GM19467 (cell line): Measurements from ENCODE around the gene INPP5F.
"Not testable (repeated sequence)": the region's sequence is repeated elsewhere in the genome, so short reads cannot be mapped to it uniquely, and the experiment has no call there.

Source experiments
- ATAC-seq: cut with Tn5 transposase; IDR thresholded peaks from one replicate; pipeline ENCODE4 v1.9.1; 2021; ENCODE audit warnings: mild to moderate bottlenecking, moderate library complexity; ENCODE audit not compliant: unreplicated experiment

The INPP5F gene

DNA sequence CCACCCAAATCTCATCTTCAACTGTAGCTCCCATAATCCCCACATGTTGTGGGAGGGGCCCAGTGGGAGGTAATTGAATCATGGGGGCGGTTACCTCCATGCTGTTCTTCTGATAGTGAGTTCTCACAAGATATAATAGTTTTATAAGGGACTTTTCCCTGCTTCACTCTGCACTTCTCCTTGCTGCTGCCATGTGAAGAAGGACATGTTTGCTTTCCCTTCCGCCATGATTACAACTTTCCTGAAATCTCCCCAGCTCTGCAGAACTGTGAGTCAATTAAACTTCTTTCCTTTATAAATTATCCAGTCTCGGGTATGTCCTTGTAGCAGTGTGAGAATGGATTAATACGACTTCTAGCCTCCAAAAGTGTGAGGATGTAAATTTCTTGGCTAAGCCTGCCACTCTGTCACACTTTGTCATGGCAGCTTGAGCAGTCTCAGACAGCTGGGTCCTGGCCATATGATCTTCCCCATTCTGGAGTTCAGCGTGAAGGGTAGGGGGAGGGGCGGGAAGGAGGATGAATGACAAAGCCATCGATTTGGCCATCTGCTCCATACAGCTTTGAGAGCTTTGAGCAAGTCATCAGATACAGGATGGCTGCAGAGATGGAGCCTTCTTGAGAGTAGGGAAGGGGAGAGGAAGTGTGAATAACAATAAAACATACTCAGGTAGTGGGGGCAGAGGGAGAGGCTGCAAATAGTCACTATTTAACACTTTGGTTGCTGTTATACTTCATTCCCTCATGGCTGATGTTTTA lies 19.1 kb upstream of the INPP5F start:
- ATAC-seq: no peak

DNA sequence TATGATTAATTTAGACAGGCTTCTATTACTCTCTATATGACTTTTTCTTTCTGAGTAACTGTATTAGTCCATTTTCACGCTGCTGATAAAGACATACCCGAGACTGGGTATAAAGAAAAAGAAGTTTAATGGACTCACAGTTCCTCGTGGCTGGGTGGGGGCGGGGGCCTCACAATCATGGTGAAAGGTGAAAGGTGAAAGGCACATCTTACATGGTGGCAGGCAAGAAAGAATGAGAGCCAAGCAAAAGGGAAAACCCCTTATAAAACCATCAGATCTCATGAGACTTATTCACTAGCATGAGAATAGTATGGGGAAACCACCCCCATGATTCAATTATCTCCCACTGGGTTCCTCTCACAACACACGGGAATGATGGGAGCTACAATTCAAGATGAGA lies 18.5 kb upstream of the INPP5F start:
- ATAC-seq: not testable (repeated sequence)

DNA sequence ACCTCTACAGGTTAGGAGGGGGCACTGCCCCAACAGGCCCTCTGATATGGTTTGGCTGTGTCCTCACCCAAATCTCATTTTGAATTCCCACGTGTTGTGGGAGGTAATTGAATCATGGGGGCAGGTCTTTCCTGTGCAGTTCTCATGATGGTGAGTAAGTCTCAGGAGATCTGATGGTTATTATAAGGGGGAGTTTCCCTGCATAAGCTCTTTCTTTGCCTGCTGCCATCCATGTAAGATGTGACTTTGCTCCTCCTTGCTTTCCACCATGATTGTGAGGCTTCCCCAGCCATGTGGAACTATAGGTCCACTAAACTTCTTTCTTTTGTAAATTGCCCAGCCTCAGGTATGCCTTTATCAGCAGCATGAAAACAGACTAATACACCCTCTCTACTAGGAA lies 14.9 kb upstream of the INPP5F start:
- not testable (repeated sequence) for ATAC-seq

DNA sequence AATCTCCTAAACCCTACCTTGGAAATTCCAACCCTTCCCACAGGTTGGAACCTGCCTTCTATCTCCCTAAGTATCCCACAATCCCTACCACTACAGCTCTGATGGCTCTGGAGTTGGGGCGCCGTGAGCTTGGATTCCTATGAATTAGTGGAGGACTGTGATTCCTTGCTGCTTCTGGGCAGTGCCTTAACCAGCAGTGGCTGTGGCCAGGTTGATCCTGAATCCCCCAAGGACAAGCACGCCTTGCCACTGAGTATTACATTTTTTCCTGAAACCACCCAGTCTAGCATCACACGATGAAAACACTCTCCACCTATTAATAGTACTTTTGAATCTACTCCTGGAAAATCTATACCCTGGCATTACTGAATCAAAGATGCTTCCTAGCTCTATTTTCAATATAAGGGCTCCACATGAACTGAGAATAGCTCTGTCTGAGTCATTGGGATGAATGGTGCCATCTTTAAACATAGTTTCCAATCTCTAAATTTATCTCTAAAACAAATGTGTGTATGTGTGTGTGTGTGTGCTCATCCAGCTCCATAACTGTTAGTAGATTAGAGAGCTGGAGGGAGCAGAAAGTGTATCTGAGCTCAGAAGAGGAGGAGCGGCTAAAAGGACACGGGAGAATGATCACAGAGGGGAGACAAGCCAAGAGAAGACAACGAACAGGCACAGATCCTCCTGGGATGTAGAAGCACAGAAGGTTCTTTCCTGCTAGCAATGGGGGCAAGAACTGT lies 11.9 kb upstream of the INPP5F start:
- no peak for ATAC-seq

DNA sequence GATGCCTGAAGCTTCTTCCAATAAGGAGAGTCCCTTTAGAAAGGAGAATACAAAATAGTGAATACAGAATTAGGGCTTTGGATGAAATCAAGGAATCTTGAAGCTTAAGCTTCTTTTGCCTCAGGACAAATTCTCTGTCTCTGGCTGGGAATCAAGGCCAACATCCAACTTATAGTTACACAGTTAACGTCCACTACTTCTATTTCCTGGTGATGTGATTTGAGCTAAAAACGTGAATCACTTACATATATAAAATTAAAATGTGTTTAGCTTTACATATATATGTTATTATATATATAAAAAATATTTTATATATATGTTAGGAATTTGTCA lies 11.4 kb upstream of the INPP5F start:
- no peak for ATAC-seq

DNA sequence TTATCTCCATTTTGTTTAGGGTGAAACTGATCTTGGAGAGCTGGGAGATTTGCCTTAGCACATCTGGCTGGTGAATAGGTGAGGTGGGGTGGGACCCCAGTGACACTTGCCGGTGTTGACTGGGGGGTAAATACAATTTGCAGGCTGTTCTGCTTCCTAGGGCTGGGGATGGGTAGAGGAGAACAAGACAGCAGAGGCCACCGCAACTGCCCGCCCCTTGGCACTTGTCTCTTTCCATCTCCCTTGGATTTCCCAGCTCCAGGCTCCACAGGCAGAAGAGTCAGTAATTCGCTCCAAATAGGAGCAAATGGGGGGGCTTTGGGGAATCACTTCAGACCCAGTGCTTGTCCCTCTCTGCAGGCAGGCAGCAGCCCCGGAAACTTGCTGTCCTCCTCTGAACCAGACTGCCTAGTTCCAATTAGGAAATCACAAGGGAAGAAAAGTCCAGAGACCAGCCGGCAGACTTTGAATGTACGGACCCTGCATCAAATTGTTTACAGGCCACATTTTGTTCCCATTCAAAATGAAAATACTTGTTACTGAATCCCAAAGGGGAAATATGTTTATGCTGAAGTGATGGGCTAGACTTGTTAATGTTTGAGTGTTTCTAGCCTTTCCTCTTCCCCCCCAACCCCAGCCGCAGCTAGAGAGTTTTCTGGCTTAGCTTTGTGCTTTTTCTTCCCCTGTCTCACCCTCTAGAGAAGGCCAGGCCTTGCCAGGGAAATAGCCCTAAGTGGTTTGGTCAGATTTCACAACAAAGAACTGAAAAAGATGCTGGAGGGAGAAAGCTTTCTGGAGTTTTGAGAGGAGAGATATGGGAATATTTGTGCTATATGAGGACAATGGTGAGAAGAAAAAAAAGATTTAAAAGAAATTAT lies 10.0 kb upstream of the INPP5F start:
- ATAC-seq: no peak

DNA sequence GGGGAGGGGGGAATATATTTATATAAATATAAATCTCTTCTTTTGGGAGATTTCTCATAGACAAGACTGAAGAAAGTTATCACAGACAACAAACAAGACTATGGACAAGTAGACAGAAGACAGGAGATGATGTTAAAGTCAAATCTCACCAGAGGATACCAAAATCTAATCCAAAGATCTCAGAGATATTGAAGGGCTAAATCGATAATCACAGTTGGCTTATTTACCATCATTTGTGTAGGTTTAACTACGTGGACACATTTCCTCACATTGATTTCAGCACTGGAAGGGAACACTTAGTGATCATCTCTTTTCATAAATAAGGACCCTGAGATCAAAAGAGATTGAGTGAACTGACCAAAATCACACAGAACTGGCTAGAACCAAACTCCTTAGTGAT lies 2.7 kb upstream of the INPP5F start:
- no peak for ATAC-seq

DNA sequence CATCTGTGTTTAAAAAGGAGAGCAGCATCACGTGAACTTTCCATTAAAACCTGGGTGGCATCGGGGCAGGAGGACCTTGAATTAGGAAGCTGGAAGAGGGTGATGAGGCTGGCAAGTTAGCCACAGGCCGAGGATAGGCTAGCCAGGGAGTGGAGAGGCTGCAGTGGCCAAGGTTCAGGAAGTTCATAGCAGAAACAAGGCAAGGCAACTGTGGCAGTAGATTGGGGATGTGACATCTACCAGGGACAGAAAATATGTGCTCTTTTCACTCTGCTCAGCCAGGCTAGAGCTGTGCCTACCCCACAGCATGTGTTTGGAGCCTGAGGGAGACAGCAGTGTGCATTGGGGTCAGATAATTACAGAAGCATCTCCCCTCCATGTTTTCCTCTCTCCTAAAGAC lies 2.2 kb upstream of the INPP5F start:
- no peak for ATAC-seq

DNA sequence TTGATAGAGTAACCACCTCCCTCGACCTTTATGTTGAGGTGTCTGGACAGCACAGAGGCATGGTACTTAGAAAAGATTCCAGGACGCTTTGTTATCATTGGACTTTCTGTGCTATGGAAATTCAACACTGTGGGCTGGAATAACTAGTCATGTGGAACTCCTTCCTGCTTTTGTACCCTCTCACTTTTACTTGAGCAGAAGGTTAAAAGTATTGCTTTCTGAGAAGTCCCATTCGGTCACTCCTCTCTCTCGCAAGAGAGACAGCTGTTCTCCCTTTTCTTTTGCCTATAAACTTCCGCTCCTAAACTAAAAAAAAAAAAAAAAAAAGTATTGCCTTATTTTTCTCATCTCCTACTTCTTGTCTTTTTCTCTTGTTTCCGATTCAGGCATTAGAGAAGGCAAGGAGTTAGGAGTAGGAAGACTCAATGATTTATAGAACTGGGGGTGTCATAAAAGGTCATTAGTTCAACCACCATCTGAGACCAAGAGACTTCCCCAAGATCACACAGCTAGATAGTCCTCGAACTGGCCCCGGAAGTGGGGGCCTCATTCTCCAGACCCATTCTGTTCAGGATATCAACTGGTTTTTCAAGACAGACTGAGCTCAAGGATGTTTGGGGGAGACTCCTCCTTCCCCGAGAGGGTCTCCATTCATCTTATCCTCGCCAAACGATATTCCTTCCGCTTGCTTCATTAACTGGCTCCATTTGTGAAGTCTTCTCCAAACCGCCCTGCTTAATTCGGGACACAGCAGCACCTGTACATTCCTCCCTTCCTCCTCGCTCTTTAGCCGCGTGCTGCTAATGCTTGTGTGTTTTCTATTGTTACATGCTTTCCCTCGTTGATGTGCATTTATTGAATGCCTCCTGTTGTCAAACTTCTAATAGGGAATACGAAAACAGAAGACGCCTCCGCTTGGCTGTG lies 995 bp upstream of the INPP5F start:
- ATAC-seq: no peak

DNA sequence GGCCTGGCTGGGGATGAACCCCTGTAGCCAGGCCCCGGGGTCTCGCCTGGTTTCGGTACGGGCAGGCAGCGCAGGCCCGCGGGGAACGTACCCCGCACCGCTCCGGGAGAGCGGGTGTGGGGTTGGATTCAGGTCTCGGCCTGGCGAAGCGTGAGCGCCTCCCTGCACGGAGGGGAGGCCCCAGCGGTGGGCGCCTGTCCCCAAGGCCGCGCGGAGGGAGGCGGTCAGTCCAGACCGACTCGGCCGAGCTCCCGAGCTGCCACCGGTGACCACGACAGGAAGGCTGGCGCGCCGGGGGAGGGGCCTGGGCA lies 378 bp upstream of the INPP5F start:
- ATAC-seq: no peak

DNA sequence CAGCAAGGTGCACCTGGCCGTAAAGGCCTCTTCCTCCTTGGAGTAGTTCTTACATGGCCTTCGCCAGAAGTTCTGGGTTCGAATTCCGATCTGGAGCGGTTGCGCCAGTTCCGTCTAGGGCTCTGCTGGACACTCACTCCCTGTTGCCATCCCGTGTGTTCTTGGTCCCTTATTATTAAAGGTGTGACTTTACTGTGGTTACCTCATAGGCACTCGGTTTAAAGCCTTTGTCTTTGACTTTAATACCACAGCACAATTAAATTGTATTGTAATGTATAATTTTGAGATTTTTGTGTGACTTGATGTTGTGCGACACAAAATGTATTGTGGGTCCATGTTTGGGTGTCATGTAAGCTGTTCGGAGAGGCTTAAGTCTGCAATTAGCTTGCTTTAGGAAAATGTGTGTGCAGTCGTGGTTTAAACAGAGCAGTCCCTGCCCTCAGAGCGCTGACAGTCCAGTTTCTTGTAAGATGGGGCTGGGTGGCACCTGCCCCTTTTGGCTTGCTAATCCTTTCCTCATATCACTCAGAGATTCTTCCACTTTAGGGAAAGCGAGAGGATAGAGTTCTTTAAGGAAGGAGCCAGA lies 919 bp downstream of the INPP5F start:
- no peak for ATAC-seq

DNA sequence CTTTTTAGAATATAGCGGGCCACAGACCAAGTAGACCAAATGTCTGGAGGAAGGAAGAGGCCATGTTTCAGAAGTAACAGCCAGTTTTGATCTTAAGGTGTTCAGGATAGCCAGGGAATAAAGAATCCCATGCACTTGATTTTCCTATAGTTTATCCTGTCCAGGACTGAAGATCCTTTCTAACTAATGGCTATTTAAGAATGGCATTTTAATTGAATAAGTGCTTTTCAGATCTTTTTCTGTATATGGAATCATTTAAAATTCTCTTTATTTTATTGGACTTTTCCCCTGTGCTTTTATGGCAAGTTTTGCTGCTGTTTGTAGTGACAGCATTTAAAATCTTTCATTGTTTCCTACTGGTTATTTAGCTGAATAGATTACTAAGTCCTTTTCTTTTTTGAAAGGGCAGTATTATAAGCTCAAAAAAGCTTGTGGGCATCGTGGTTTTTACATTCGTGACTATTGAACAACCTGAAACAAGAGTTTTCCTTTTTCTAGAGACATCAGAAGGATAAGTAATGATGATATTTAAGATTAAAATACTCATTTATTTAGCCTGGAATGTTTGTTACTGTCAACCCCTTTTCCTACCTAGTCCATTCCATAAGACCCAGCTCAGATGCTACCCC lies 2.4 kb downstream of the INPP5F start:
- ATAC-seq: no peak

DNA sequence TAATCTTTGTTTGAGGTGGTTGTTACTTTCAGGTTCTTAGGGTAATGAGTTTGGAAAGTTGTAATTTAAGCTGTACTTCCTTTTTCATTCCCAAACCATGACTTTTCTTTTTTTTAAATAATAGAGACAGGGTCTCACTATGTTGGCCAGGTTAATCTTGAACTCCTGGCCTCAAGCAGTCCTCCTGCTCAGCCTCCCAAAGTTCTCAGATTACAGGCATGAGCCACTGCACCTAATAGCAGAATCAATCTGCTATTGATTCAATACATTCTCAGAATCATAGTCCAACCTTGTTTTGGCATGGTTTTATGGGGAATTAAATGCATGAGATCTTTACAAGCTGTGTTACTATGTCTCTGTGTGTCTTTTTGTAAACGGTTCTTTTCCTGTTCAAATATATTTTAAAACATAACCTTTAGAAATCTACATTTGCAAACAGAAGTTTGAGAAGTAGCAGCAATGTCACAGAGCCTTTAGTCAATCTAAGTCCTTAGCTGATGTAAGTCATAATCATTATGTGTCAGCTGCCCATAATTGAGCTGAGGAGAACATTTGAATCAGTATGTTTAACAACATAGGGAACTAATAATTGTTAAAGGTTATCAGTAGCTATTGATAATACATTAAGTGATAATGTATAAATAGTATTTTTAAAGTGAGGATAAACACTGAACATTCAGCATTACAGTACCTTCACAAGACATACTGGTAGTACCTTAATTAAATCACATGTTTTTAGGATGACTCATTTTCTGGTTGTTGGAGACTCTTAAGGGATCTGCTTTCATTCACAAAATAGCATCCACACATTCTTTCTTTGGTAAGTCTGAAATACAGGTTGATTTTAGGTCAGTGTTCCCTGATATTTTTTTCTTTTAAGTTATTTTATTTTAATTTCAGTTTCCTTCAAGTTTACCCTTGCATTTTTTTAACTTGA lies 8.8 kb downstream of the INPP5F start:
- ATAC-seq: no peak

DNA sequence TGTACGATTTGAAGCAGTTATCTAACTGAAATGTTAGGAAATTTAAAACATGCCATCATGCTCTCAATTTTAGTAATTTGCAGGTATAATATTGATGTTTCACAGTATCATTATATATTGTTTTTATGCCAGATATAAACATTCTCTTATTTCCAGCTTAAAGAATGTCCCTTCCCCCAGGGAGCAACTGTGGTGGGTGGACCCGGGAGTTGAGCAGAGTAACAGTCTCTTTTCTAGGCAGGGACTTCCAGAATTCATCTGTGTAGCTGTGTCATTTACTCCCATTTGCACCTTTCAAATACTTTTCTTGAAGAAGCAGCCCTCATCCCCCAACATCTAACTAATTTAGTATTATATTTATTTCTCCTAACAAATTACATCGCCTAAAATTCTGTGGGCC lies 9.6 kb downstream of the INPP5F start:
- no peak for ATAC-seq

DNA sequence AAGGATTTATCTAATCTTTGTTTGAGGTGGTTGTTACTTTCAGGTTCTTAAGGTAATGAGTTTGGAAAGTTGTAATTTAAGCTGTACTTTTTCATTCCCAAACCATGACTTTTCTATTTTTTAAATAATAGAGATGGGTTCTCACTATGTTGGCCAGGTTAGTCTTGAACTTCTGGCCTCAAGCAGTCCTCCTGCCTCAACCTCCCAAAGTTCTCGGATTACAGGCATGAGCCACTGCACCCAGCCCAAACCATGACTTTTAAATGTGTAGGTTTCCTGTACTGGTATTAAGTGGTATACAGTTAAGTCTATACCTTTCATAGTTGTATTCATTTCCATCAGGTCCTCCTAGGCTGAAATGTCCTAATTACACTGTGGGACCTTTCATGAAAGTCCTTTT lies 10.4 kb downstream of the INPP5F start:
- ATAC-seq: no peak

DNA sequence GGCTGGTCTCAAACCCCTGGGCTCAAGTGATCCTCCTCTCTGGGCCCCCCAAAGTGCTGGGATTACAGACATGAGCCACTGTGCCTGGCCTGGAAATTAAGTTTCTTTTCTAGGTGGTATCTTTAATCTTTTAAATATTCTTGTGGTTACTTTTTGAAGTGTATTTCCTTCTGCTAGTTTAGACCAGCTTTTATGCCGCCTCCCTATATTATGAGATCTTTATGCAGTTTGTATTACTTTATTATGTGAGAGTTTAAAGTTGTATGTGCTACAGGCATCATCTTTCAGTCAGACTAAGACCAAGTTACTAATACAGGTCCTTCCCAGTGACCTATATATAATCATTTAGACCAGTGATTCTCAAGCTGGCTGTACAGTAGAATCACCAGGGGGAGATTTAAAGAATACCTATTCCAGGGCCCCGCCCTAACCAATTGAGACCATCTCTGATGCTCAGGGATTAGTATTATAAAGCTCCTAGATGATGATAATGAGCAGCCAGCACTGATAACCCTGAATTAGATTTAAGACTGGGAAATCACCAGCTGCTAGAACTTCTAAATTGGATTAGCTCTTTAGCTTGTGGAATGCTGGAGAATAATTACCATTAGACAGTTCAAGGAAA lies 11.3 kb downstream of the INPP5F start:
- ATAC-seq: no peak

DNA sequence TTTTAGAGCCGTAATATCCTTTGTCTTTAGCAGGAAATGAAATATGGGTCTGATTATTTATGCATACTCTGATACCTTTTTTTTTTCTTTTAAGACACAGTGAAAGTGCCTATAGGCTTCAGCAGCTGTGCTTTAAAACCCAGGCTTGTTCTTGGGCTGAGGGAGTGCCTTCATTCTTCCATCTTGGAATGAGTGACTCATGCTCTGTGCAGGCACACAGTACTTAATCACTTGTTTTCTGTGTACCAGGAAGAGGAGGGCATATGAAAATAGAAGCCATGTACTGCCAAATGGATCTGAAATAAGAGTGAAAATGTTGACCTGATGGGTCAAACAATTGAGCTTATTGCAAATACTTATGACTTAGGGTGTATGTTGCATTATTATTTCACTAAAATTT lies 12.0 kb downstream of the INPP5F start:
- ATAC-seq: no peak

DNA sequence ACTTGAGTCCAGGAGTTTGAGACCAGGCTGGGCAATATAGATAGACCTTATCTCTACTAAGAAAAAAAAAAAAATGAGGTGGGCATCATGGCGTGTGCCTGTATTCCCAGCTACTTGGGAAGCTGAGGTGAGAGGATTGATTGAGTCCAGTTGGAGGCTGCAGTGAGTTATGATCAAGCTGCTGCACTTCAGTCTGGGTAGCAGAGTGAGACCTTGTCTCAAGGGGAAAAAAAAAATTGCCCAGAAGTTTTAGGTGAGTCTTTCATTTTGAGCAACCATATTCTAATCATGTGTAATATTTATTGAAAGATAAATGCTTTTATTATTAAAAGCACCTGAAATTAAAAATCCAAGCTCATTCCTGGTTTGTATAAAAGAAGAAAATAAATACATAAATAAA lies 13.1 kb downstream of the INPP5F start:
- ATAC-seq: no peak

DNA sequence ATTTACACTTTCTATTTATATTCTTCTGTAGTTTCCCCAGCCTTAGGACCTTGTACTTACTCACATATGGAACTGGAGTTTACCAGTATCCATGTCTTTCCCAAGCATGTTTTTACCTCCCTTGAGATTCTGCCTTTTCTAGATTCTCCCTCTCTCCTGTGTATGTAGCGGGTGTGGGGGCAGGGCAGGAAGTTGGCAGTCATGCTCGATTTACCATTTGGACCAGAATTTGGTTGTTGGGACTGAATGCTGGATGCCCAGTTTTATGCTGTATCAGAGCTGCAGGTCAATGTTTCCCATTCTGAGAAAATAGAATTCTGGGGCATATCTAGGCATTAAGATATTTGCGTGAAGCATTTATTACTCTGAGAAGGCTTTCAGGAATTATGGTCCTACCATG lies 14.2 kb downstream of the INPP5F start:
- ATAC-seq: no peak
